ENCODE results near the gene ATOH8. TPM values are rescaled to one million over a fixed set of nuclear protein-coding genes. Genes with fewer than 3 reads are reported as not detected.

Gene ATOH8
- total and polyA plus RNA-seq, 2 experiments from 2014 or later, result 12.7 to 50.1 TPM

DNA sequence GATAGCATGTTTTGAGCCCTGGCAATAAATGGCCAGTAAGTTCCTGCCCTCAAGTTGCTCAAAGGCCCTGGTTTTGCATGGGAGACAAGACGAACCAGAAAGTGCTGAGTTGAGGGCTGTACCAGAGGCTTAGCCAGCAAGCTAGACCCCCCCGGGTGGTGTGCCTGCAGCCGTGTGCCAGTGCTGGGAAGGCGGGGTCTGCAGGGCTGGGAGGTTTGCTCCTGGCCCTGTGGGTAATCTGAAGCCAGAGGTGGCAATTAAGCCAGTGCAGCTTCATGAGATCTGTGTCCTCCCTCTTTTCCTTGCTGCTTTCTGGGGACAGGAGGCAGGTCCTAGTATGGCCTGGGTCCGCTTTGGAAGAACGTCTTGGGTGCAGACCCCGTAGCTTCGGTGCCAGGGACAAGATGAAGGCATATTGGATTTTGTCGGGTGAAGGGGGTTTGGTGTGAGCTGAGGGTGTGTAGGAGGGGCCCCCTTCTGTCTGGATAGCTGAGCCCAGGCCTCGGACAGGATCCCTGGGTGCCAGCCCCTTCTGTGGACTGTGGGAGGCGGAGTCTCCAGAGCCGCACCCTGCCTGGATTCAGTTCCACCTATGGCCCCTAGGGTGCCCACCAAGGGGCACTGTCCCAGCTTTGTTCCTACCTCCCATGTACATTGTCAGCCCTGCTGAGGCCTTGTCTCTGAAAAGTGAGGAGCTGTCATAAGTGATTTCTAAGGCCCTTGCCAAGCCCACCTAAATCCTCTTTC, 15.6 kb downstream of the ATOH8 start:
- Histone ChIP-seq H3K27me3 (replicated peaks; ENCODE audit: insufficient read depth) (no peaks in the 10 kb centered on the region), H3K9ac (no peak overlapping the region), H2AFZ (no peak overlapping the region), H3F3A (ENCODE audit: insufficient read depth) (peaks cover 34% of the 10 kb centered on the region), H3K4me1 (ENCODE audit: insufficient read depth) (peaks cover 41% of the 10 kb centered on the region), H3K9me2 (ENCODE audit: insufficient read depth) (no peaks in the 10 kb centered on the region), H3K27ac (no peak overlapping the region), H3K9me3 (ENCODE audit: low read depth) (no peaks in the 10 kb centered on the region), H3K36me3 (ENCODE audit: low read depth) (no peaks in the 10 kb centered on the region), H3K4me2 (ENCODE audit: unreplicated experiment) (no peak overlapping the region), H4K20me1 (ENCODE audit: insufficient read depth) (no peaks in the 10 kb centered on the region), H3K79me2 (ENCODE audit: insufficient read depth) (peaks cover 74% of the 10 kb centered on the region), H3K4me3 (no peak overlapping the region)
- TF ChIP-seq EZH2phosphoT487 (IDR thresholded peaks at IDR 0.05; ENCODE audit: insufficient read depth, low read depth) (no peak), EZH2 (IDR thresholded peaks at IDR 0.05; ENCODE audit: insufficient read depth, poor library complexity, severe bottlenecking) (no peak)
- in situ Hi-C loops (cut with MboI), result no loop called here
- WGBS, 2 experiments (ENCODE audit: low coverage in 1 of 2, low lambda C conversion rate in 2 of 2, missing lambda C conversion rate in 2 of 2), result 80 to 86% methylated on average over 12 of the region's 12 CpGs
- DNase-seq, result peak; percentile 54

DNA sequence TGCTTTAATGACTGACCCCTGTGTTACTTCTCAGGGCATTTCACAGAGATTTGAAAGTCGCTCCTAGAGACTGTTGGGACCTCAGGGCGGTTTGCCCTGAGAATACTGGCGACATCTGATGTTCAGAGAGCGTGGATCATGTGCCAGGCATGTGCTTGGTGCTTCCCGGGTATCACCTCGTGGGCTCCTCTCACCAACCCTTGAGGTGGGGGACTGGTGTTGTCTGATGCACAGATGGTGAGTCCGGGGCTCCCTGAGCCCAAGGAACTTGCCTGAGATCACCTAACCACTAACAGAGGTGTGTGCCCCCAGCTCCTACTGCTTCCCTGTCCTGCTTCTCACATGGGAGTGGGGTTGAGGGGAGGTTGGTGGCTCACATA, 16.2 kb downstream of the ATOH8 start:
- H3K27ac ChIP-seq, result no peak overlapping the region
- no peaks in the 10 kb centered on the region for H3K36me3 ChIP-seq (ENCODE audit: low read depth)
- H3K27me3 ChIP-seq (replicated peaks; ENCODE audit: insufficient read depth), result no peaks in the 10 kb centered on the region
- H3K4me3 ChIP-seq, result no peak overlapping the region
- no peak for DNase-seq
- in situ Hi-C loops (cut with MboI), result no loop called here
- WGBS, 2 experiments (ENCODE audit: low coverage in 1 of 2, low lambda C conversion rate in 2 of 2, missing lambda C conversion rate in 2 of 2), result 75 to 78% methylated on average over 7 of the region's 7 CpGs
- TF ChIP-seq EZH2phosphoT487 (IDR thresholded peaks at IDR 0.05; ENCODE audit: insufficient read depth, low read depth) (no peak), EZH2 (IDR thresholded peaks at IDR 0.05; ENCODE audit: insufficient read depth, poor library complexity, severe bottlenecking) (no peak)
- no peaks in the 10 kb centered on the region for H4K20me1 ChIP-seq (ENCODE audit: insufficient read depth)
- no peak overlapping the region for H3K4me2 ChIP-seq (ENCODE audit: unreplicated experiment)
- H3F3A ChIP-seq (ENCODE audit: insufficient read depth), result peaks cover 40% of the 10 kb centered on the region
- H3K9ac ChIP-seq, result no peak overlapping the region
- peaks cover 42% of the 10 kb centered on the region for H3K4me1 ChIP-seq (ENCODE audit: insufficient read depth)
- H2AFZ ChIP-seq, result no peak overlapping the region
- H3K9me2 ChIP-seq (ENCODE audit: insufficient read depth), result no peaks in the 10 kb centered on the region
- peaks cover 74% of the 10 kb centered on the region for H3K79me2 ChIP-seq (ENCODE audit: insufficient read depth)
- H3K9me3 ChIP-seq (ENCODE audit: low read depth), result no peaks in the 10 kb centered on the region

DNA sequence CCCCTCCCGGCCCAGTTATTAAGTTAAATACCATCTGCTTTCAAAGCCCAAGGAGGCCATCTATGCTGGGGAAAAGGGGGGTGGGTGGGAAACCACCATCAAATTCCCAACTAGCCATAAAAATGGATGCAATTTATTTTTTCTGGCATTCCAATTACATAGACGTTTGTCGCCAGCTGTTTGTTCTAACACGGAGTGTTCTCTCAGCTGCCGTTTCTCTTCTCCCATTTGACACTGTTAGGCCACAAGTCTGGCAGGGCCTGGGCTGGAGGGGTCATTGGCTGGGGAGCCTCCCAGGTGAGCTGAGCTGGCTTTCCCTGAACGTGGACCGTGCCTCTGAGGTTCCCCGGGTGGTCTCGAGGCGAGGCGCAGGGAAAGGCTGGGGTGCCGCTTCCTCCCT, 16.6 kb downstream of the ATOH8 start:
- Histone ChIP-seq H3K9ac (no peak overlapping the region), H2AFZ (no peak overlapping the region), H3K36me3 (ENCODE audit: low read depth) (no peaks in the 10 kb centered on the region), H3F3A (ENCODE audit: insufficient read depth) (peaks cover 44% of the 10 kb centered on the region), H3K4me1 (ENCODE audit: insufficient read depth) (peaks cover 42% of the 10 kb centered on the region), H3K27ac (no peak overlapping the region), H3K4me2 (ENCODE audit: unreplicated experiment) (no peak overlapping the region), H3K79me2 (ENCODE audit: insufficient read depth) (peaks cover 74% of the 10 kb centered on the region), H3K9me3 (ENCODE audit: low read depth) (no peaks in the 10 kb centered on the region), H3K9me2 (ENCODE audit: insufficient read depth) (no peaks in the 10 kb centered on the region), H3K4me3 (no peak overlapping the region), H4K20me1 (ENCODE audit: insufficient read depth) (no peaks in the 10 kb centered on the region), H3K27me3 (replicated peaks; ENCODE audit: insufficient read depth) (no peaks in the 10 kb centered on the region)
- TF ChIP-seq EZH2phosphoT487 (IDR thresholded peaks at IDR 0.05; ENCODE audit: insufficient read depth, low read depth) (no peak), EZH2 (IDR thresholded peaks at IDR 0.05; ENCODE audit: insufficient read depth, poor library complexity, severe bottlenecking) (no peak)
- WGBS, 2 experiments (ENCODE audit: low coverage in 1 of 2, low lambda C conversion rate in 2 of 2, missing lambda C conversion rate in 2 of 2), result 85 to 86% methylated on average over 12 of the region's 12 CpGs
- DNase-seq, result no peak
- in situ Hi-C loops (cut with MboI), result no loop called here

DNA sequence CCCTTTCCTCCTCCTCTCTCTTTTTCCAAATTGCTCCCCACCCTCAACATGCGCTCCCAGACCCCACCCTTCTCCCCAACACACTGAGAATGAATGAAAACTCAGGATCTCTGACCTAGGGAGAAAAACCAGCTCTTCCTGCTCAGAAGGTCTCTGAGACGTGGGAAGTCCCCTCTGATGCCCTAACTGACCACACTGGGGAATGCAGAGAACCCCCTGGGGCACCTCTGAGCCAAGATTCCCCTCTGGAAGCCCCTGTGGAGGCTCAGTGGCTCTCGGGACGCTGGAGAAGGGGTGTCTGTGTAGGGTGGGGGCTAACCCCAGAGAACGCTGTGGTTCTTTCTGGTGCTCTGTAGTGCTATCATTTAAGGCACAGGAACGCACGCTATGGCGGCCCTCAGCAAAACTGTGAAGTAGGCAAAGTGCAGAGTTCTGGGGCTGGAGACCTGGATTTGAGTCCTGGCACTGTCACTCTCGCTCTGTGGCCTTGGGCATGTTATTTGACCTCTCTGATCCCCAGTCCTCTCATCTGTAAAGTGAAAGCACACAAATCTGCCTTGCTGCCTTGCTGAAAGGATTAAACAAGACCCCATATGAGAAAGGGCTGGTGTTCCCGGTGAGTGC, 17.1 kb downstream of the ATOH8 start:
- peak overlapping the region; percentile 95 for H3K27ac ChIP-seq
- H3K4me1 ChIP-seq (ENCODE audit: insufficient read depth), result peaks cover 42% of the 10 kb centered on the region
- 90 to 95% methylated on average over 9 to 10 of the region's 10 CpGs for WGBS, 2 experiments (ENCODE audit: low coverage in 1 of 2, low lambda C conversion rate in 2 of 2, missing lambda C conversion rate in 2 of 2)
- TF ChIP-seq EZH2phosphoT487 (IDR thresholded peaks at IDR 0.05; ENCODE audit: insufficient read depth, low read depth), result no peak
- TF ChIP-seq EZH2 (IDR thresholded peaks at IDR 0.05; ENCODE audit: insufficient read depth, poor library complexity, severe bottlenecking), result no peak
- H3K27me3 ChIP-seq (replicated peaks; ENCODE audit: insufficient read depth), result no peaks in the 10 kb centered on the region
- peaks cover 46% of the 10 kb centered on the region for H3F3A ChIP-seq (ENCODE audit: insufficient read depth)
- no peak overlapping the region for H3K4me3 ChIP-seq
- no peaks in the 10 kb centered on the region for H3K9me2 ChIP-seq (ENCODE audit: insufficient read depth)
- no peak overlapping the region for H2AFZ ChIP-seq
- H3K9ac ChIP-seq, result peak overlapping the region; percentile 79
- in situ Hi-C loops (cut with MboI), result no loop called here
- no peaks in the 10 kb centered on the region for H4K20me1 ChIP-seq (ENCODE audit: insufficient read depth)
- H3K9me3 ChIP-seq (ENCODE audit: low read depth), result no peaks in the 10 kb centered on the region
- peaks cover 76% of the 10 kb centered on the region for H3K79me2 ChIP-seq (ENCODE audit: insufficient read depth)
- DNase-seq, result no peak
- no peaks in the 10 kb centered on the region for H3K36me3 ChIP-seq (ENCODE audit: low read depth)
- H3K4me2 ChIP-seq (ENCODE audit: unreplicated experiment), result peak overlapping the region; percentile 0

Measured in GM23248 (cell line).